Measurements from ENCODE around the gene PCGF3.

DNA sequence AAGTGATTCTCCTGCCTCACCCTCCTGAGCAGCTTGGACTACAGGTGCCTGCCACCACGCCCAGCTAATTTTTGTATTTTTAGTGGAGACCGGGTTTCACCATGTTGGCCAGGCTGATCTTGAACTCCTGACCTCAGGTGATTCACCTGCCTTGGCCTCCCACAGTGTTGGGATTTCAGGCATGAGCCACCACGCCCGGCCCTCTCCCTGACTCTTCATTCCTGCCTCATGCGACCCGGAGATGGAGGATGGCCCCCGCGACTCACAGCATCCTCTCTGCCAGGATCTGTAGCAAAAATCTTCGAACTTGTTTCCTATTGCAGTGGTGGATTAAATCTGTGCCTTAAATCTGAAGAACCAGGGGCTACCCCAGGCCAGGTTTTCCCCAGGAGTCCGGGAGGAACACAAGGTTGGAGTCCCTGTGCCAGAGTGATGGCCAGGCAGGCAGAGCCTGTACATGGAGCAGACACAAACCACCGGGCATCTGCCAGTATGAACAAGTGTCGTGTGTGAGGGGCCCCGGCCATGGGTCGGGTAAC is 108.7 kb downstream of the PCGF3 start:
- TF ChIP-seq, protein P1, sequence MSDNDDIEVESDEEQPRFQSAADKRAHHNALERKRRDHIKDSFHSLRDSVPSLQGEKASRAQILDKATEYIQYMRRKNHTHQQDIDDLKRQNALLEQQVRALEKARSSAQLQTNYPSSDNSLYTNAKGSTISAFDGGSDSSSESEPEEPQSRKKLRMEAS (CRISPR knock-in tag; IDR thresholded peaks at IDR 0.05), result no peak
- no peak for TF ChIP-seq CEBPG (CRISPR knock-in tag; IDR thresholded peaks at IDR 0.05)
- TF ChIP-seq CEBPG (tag; conservative IDR thresholded peaks at IDR 0.05 in 1 of 2, IDR thresholded peaks at IDR 0.05 in 1 of 2), result no peak
- TF ChIP-seq BCOR (IDR thresholded peaks at IDR 0.05), result no peak
- TF ChIP-seq, protein P2, sequence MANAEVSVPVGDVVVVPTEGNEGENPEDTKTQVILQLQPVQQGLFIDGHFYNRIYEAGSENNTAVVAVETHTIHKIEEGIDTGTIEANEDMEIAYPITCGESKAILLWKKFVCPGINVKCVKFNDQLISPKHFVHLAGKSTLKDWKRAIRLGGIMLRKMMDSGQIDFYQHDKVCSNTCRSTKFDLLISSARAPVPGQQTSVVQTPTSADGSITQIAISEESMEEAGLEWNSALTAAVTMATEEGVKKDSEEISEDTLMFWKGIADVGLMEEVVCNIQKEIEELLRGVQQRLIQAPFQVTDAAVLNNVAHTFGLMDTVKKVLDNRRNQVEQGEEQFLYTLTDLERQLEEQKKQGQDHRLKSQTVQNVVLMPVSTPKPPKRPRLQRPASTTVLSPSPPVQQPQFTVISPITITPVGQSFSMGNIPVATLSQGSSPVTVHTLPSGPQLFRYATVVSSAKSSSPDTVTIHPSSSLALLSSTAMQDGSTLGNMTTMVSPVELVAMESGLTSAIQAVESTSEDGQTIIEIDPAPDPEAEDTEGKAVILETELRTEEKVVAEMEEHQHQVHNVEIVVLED (CRISPR knock-in tag; IDR thresholded peaks at IDR 0.05), result no peak
- TF ChIP-seq HDAC2 (IDR thresholded peaks at IDR 0.05), result no peak
- TF ChIP-seq HSF4 (CRISPR knock-in tag; IDR thresholded peaks at IDR 0.05; ENCODE audit: borderline replicate concordance), result no peak
- TF ChIP-seq CTBP1 (IDR thresholded peaks at IDR 0.05; ENCODE audit: borderline replicate concordance), result no peak

Data from K562 (cell line).